HG03060 (cell line): Measurements from ENCODE around the gene SNAPIN.
"Not testable (repeated sequence)": the region's sequence is repeated elsewhere in the genome, so short reads cannot be mapped to it uniquely, and the experiment has no call there.

Experiments
- ATAC-seq: cut with Tn5 transposase; IDR thresholded peaks from one replicate; pipeline ENCODE4 v1.9.1; 2021; ENCODE audit warnings: low read depth, moderate number of reproducible peaks; ENCODE audit not compliant: unreplicated experiment

The SNAPIN gene

DNA sequence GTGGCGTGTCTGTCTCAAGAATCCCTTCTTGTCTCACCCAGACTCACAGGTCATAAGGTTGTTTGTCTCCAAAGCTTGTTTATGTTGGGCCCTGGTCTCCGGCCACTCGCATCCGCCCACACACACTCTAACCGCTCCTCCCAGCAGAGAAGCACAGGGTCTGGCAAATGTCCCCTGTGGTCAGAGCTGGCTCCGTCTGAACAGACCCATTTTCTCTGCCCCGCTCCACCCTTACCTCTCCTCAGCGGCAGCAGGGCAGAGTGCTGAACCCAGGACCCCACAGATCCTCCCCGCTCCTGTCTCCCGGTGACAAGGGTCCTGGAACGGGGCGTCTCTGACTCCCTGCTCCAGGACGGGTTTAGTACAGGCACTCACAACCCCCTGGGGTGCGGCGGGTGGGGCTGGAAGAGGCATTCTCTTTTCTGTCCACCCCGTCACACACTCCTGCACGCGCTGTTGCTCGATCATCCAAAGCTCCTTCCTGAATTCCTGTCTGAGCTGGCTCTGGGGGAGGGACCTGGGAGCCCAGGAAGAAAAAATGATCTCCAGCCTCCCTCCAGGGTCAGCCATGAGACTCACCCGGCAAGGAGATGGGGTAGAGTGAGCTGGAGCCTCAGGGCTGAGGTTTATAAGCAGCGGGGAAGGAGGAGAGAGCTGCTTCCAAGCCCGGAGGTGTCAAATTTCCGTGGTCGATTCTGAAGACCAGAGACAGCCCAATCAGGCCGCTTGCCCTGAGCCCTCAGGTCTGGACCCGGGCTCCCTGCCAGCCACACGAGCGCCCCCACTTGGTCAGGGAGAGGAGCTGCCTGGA is 31.4 kb upstream of the SNAPIN start, which contains the start of gene S100A13:
TSS of gene S100A13 (minus strand) at position 602 of the 811 bp plus-strand sequence. CDS start 1,033 bp downstream, outside the sequence.
- no peak for ATAC-seq

DNA sequence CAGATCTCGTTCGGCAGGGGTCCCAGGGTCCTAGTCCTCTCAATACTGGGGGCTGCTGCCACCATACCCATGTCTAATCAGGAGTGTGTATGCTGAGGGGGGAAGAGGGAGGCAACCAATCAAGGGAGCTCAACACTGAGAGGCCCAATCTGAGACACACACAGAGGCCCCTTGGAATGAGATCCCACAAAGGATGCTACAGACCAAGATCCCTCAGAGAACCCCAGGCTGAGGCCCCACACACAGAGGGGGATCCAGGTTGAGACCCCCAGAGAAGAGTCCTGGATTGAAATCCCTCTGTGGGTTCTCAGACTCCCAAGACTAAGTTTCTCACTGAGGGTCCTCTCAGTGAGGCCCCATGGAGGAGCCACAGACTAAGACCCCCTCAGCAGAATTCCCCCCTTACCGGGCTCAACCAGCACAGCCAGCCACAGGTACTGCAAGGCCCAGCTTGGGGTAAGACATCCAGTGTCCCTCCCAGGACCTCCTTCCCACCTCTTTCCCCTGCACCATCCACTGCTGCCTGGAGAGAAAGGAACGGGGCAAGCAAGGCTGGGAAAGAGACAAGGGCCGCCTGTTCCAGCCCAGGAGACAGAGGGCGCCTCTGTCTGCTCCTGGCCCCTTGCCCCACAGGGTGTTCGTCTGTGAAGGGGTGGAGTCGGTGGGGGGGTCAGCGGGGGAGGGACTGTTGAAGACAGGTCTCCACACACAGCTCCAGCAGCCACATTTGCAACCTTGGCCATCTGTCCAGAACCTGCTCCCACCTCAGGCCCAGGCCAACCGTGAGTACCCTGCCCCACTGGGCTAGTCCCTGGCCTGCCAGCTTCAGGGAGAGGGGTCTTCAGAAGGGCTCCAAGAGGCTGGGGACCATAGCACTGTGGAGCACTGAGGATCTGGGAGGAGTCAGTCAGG is 30.5 kb upstream of the SNAPIN start, which contains the start of gene S100A1:
TSS of gene S100A1 (plus strand) at position 720 of the 912 bp plus-strand sequence. CDS start 2,088 bp downstream, outside the sequence.
- no peak for ATAC-seq

DNA sequence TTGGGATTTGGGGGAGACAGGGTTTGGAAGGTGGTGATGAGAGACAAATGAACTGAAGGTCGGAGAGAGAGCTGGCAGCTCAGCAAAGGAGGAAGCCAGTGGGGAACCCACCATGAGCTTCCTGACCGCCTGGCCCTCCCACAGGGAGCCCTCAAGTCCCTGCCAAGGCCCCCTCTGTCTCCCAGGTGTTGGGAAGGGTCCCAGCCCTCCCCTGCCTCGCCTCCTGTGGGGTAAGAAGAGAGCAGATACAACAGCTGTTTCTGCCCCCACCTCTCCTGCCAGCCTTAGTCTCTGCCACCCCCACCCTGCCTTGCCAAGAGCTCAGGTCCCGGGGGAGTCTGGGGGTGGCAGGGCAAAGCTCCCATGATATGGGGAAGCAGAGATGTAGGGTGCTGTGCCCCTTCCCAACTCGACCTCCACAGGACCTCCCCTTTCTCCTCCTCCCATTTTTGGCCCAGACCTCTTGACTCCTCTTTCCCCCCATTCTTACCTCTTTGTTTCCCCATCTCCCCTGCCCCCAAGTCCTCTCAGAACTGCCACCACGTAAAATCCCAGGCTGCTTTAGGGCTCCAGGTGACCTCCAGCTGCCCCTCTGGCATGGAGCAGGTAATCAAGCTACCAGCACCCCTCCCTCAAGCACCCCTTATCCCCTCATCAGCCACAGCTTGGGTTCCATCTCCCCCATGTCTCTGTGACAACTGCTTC is 29.7 kb upstream of the SNAPIN start:
- no peak for ATAC-seq

DNA sequence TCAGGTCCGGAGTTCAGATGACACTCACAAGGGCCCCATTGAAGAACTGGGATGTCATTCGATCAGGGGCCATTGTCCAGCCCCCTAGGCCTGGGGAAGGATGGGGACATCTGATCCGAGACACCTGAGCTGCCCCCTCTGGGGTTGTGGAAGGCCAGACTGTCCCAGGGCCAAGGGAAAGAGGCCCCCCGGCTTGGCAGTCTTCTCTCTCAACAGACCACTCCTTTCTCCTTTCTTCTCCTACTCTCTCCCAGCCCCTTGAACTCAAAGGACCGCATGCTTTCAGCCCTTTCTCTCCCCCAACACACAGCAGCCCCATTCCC is 29.2 kb upstream of the SNAPIN start:
- no peak for ATAC-seq

DNA sequence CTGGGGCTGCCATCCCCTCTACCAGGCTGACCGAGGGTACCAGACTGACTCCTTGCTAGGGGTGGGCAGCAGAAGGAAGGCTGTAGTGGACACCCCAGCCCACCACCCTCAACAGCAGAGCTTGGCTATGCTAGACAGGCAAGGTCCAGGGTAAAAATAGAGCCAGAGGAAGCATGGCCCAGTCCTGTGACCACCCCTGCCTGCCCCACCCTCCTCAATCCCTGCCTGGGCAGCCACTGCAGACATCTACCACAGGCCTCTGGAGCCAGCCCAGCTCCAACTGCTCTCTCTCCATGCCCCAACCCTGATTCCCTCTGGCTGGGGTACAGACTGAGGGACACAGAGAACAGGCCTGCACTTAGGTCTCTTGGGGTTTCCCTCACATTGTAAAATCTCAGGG is 28.5 kb upstream of the SNAPIN start:
- no peak for ATAC-seq

DNA sequence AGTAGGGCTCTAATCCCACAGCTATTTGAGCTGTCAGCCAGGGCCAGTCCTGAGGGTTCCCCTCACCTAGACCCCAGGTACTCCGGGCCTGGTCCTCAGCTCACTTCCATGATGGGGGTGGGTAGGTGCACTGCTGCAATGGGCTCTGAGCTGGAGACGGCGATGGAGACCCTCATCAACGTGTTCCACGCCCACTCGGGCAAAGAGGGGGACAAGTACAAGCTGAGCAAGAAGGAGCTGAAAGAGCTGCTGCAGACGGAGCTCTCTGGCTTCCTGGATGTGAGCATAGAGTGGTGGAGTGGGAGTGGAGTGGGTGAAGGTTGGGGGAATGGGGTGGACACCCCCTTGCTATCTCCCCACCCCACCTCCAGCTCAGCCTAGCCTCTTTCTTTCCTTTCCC is 28.1 kb upstream of the SNAPIN start:
- no peak for ATAC-seq

DNA sequence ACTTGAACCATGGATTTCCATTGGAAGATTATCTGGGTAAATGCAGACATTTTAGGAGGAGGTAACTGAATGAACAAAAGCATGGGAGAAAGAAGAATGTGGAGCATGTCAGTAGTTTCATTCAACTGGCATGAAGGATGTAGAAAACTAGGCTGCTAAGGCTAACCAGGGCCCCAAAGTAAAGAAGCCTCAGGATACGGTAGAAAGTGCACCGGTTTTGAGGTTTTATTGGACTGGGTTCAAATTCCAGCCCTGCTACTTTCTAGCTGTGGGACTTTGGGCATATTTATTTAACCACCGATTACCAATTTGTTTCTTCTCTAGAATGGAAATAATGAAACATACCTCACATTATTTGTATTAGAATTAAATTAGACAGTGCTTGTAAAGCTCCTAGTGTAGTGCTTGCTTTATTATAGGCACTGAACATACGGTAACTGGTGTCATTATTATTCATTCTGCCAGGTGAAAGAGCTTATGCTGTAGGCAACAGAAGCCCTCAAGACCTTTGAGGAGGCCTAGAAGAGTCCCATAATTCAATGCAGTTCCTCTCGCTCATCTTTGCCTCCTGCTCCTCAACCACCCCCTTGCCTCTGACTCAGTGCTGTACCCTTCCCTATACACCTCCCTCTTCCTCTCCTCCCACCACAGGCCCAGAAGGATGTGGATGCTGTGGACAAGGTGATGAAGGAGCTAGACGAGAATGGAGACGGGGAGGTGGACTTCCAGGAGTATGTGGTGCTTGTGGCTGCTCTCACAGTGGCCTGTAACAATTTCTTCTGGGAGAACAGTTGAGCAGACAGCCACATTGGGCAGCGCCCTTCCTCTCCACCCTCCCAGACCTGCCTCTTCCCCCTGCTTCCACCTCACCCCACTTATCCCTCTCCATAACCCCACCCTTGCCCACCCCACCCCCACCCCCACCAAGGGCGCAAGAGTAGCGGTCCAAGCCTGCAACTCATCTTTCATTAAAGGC is 27.2 kb upstream of the SNAPIN start:
- no peak for ATAC-seq

DNA sequence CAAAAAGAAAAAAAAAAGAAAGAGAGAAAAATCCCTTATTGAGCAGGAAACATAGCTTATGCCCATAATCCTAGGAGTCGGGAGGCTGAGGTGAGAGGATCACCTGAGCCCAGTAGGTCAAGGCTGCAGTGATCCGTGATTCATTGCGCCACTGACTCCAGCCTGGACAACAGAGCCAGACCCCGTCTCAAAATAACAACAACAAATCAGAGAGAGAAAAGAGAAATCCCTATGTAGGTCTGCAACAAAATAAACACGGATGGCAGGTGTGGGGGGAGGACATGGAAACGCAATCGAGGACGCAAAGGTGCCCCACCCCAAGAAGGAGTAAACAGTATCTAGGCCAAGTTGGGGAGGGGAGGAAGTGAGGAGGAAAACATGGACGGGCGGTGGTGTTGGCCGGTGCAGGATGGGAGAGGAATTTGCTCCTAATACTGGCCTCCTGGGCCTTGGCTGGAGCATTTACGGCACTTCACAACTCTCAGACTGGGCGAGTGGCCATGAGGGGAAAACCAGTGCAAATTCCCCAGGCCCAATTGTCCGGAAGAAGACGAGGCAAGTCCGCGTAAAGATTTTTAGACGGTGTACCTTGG is 25.2 kb upstream of the SNAPIN start:
- peak; percentile 12 for ATAC-seq

DNA sequence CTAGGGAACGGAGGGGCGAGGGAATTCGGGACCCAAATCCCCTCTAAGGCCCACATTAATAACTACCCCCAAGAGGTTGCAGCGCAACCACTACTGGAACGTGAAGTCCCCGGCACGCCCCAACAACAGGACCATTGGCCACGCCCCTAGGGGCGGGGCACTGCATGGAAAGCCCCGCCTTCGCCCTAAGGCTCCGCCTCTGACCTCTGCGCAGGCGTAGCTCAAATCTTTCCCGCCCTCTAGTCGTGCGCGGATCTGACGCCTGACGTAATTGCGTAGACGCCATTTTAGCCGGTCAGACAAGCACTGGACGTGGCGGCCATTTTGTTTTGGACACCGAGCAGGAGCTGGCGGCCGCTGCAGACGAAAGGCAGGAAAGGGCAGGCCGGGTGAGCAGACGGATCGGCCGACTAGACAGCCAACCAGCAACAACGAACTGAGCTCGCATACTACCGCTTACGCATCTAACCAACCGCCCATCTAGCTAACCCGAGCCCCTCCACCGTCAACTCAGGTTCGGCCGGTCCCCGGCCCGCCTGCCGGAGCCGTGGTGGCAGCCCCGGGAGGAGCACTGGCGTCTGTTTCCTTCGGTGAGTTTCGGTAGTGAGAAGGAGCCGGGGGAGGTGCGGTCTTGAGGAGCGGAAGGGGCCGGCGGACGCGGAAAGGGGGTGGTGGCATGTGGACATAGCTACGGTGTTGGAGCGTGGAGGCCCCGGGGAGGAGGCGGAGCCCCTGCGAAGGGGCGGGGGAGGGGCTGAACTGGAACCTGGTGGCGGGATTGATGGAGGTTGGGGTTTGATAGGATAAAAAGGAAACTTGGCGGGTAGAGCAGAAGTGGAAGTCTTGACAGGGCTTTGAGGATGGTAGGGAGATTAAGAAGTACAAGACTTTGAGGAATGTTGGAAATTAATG is 24.5 kb upstream of the SNAPIN start, which contains the start of gene CHTOP:
TSS of gene CHTOP (plus strand) at position 313 of the 912 bp plus-strand sequence. CDS start 2,523 bp downstream, outside the sequence.
- peak; percentile 82 for ATAC-seq

DNA sequence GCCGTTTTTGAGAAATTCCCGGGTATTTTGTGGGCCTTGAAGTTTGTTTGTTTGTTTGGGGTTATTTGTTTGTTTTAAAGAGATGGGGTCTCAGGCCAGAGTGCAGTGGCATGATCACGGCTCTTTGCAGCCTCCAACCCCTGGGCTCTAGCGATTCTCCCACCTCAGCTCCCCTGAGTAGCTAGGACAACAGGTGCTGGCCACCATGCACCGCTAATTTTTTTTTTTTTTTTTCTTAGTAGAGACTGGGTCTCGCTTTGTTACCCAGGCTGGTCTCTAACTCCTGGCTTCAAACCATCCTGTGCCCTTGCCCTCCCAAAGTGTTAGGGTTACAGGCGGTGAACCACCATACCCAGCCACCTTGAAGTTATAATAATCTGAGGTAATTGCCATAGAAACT is 22.6 kb upstream of the SNAPIN start:
- ATAC-seq = no peak

DNA sequence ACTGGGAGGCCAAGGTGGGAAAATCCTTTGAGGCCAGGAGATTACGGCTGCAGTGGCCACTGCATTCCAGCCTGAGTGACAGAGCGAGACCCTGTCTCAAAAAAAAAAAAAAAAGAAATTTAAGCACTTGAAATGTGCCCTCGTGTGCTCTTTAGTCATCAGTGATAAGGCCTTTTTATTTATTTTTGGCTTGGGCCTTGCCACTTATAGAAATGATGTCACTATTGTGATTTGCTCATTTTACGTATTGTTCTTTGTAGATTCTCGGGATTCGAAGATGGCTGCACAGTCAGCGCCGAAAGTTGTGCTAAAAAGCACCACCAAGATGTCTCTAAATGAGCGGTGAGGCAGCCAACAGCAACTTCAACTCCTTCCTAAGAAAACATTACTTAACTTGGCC is 22.2 kb upstream of the SNAPIN start:
- ATAC-seq = no peak

DNA sequence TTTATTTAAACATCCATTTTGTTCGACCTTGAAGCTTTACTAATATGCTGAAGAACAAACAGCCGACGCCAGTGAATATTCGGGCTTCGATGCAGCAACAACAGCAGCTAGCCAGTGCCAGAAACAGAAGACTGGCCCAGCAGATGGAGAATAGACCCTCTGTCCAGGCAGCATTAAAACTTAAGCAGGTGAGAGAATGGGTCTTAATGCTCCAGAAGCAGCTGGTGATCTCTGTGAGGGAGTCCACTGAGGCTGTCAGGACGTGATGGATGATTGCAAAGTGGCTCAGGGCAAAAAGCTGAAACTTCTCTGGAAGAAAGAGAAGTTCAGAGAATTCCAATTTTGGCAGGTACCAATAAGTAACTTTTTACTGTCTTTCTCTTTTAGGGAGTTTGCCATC is 20.2 kb upstream of the SNAPIN start:
- ATAC-seq = no peak

DNA sequence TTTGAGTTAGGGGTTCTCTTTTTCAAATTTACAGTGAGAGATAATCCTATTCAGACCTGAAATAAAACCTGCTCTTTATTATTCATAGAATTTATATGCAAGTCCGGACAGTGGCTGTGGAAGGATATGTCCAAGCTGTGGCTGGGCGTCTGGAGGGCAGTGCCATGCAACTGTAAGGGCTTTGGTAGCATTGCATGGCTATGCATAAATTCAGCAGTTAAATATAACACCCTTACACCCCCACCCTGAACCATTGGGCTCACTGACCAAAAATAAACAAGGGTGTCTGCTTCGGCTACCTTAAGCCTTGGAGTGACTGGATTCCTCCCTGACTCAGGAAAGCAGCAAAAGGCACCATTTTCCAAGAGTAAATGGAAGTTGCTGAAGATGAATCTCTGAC is 19.2 kb upstream of the SNAPIN start:
- no peak for ATAC-seq

DNA sequence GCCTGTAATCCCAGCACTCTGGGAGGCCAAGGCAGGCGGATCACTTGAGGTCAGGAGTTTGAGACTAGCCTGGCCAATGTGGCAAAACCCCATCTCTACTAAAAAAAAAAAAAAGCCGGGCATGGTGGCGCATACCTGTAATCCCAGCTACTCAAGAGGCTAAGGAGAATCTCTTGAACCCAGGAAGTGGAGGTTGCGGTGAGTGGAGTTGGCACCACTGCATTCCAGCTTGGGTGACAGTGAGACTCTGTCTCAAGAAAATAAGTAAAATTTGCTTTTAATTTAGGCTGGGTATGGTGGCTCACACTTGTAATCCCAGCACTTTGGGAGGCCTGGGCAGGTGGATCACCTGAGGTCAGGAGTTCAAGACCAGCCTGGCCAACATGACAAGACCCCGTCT is 18.3 kb upstream of the SNAPIN start:
- ATAC-seq = not testable (repeated sequence)

DNA sequence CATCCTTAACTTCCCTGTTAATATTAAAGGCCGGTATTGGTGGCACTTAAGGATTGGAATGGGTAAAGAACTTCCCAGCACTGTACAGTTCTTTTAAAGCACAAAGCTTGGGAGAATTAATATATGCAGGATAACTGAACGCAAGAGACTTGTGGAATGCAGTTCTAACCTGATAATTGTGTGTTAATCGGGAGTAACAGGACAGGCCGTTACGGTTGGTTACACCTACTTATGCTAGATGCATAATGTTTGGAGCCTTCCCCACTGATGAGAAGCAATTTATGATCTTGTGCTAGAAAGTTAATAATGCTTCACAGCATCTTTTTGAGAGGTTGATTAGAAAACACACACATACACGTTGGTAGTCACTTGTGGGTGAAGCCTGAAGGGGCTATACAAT is 17.6 kb upstream of the SNAPIN start:
- no peak for ATAC-seq

DNA sequence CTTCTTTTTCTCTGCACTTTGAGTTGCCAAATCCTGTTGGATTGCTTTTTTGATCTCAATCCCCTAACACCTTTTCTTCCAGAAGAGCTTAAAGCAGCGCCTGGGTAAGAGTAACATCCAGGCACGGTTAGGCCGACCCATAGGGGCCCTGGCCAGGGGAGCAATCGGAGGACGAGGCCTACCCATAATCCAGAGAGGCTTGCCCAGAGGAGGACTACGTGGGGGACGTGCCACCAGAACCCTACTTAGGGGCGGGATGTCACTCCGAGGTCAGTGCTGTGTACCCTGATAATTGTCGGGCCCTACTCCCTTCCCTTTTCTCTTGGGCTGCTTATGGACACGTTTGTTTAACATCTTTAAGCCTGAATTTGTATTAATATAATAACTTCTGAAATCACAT is 16.3 kb upstream of the SNAPIN start:
- no peak for ATAC-seq

DNA sequence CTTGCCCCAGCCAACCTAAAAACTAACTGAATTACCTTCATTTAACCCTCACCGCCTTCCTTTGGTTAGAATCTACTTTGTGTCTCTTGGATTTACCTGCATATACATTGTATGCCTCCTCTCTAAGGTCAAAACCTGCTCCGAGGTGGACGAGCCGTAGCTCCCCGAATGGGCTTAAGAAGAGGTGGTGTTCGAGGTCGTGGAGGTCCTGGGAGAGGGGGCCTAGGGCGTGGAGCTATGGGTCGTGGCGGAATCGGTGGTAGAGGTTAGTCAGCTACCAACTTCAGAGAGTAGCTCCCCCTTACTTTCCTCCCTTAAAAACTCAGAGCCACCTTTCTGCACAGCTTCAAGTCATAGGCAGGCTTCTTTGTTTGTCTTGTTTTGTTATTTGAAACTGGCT is 15.4 kb upstream of the SNAPIN start:
- ATAC-seq = no peak

DNA sequence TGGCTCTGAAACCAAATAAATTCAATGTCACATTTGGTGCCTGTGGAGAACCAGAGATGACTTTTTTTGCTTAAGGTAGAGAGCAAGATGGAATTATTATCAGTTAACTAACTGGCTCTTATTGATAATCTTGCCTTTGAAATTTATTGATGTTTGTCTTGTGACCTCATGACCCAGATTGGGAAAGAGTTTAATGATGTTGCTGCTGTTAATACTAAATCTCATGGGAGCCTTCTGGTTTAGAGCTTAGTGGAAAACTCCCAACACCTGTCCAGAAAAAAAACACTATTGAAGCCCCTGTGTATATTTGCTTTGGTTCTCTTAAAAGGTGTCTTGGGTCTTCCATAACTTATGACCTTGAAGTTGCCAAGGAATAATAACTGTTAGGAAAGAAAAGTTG is 14.7 kb upstream of the SNAPIN start:
- ATAC-seq = no peak
